ENCODE measurements around the gene IFI44L. TPM values are rescaled to one million over a fixed set of nuclear protein-coding genes. Genes with fewer than 3 reads are reported as not detected.

IFI44L gene
- not detected in 5 replicates for total RNA-seq (2022; extraction: Qiagen RNA extraction)

GRCh38 chr1:78619803-78620579, at the start of gene IFI44L:
TSS of gene IFI44L (plus strand) at chr1:78620448. CDS start at chr1:78627916, 7,468 bp downstream.

GRCh38 chr1:78649628-78650027, 29.4 kb downstream of the IFI44L start, which contains the start of gene IFI44:
TSS of gene IFI44 (plus strand) at chr1:78649831. CDS start at chr1:78650196, 365 bp downstream.

Other genes with a start within 250 kb of the IFI44L start
- gene PTGFR, start 129.5 kb upstream of the IFI44L start, total RNA-seq (2022; extraction: Qiagen RNA extraction) = not detected in 5 replicates
- 0.24 to 0.84 TPM (median 0.60 TPM) in 5 replicates for gene IFI44, start 29.4 kb downstream of the IFI44L start, total RNA-seq (2022; extraction: Qiagen RNA extraction)